ENCODE results near the gene SPDYE6.

DNA sequence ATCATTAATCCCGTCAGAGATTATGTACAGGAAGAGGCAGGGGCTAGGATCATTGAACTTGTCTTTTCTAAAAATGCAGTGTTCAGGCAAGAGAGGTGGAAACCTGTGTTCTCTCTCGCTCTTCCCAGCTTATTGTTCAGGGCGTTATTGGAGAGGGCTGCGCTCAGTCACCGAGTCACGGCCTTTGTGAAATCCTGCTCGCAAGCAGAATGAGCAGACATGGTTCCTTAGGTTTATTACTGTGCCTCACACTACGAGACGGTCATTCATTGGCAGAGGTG is 39.3 kb upstream of the SPDYE6 start:
- TF ChIP-seq POLR2AphosphoS5 (IDR thresholded peaks at IDR 0.05; ENCODE audit: low read depth, low read length) (no peak), TAF1 (IDR thresholded peaks at IDR 0.05; ENCODE audit: borderline replicate concordance, low read depth, low read length) (no peak), POLR2A (IDR thresholded peaks at IDR 0.05; ENCODE audit: low read depth, low read length) (no peak)
